NCI-H446 (cell line): ENCODE measurements around the gene PREX1.
A peak's percentile ranks its signal among the peaks of the same experiment; 100 is the strongest.

Experiments used
- DNase-seq, 2 experiments: peaks; one replicate each; lab custom pipeline; 2025; lab: John Stamatoyannopoulos, UW

The PREX1 gene

GRCh38 chr20:48581167-48581566 is 246.6 kb downstream of the PREX1 start:
- no peak for DNase-seq

DNA sequence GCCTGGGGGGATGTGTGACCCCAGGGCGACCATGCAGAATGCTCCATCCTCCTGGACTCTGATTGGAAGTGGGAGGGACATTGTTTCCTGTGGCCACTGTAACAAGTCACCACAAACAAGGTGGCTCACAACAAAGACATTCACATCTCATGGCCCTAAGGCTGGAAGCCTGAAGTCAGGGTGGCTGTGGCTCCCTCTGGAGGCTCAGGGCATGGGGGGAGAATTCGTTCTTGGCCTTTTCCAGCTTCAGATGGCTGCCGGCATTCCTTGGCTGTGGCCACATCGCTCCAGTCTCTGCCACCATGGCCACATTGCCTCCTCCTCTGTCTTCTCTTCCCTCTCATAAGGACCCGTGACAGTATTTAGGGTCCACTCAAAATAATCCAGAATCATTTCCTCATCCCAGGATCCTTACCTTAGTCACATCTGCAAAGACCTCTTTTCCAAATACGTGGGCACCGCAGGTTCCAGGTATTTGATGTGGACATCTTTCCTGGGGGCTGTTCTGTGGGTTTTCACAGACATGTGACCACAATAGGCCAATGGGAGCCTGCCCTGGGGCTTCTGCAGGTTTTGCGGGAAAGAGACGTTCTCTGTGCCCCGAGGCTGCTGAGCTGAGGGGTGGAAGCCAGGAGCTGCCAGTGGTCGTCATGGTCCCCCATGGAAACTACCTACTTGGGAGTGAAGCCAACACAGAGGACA is 249.3 kb downstream of the PREX1 start:
- DNase-seq, result no peak

GRCh38 chr20:48577557-48577956 is 250.2 kb downstream of the PREX1 start:
- DNase-seq, result no peak

DNA sequence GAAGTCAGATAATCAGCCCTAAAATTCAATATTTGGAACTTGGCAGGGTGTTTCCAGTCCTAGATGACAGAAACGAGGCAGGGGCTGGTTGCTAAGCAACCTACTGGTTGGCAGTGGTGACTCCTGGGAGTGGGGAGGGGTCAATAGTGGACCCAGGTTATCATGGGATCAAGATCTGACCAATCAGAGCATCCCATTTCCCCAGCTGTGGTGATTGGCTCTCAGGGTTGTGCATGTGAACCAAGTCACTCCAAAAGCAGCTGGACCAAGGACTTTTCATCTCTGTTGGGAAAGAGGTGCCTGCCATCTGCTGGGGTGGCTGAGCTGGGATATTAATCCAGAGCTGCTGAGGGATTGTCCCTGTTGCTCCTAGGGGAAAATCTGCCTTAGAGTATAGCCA is 253.4 kb downstream of the PREX1 start:
- peak; percentile 45 to 62 for DNase-seq
